Keratinocyte (primary cell): Measurements from ENCODE around the gene PDE4A. TPM values are rescaled to one million over a fixed set of nuclear protein-coding genes. Genes with fewer than 3 reads are reported as not detected.

Experiments
- DNase-seq: peaks from one replicate; pipeline ENCODE4 v3.0.0-alpha.2; 2011; ENCODE audit warnings: low read depth, missing footprints, low spot score
- FAIRE-seq: peaks from 2 replicates; lab custom pipeline; 2011; peaks lifted over from hg19 to GRCh38; lab: Jason Lieb, UNC
- H2AFZ ChIP-seq: 2 replicates; pipeline ENCODE4 v1.6.0; 2012; ENCODE audit warnings: low read length, control low read depth, inconsistent platforms; ENCODE audit not compliant: control insufficient read depth
- H3K27ac ChIP-seq: 2 replicates; pipeline ENCODE4 v1.5.1; 2011; ENCODE audit warnings: low read length; ENCODE audit not compliant: control insufficient read depth, insufficient read depth
- H3K27me3 ChIP-seq: 3 replicates; pipeline ENCODE4 v1.6.0; 2011; ENCODE audit warnings: low read length; ENCODE audit not compliant: control insufficient read depth, insufficient read depth; ENCODE audit errors: extremely low read depth
- H3K36me3 ChIP-seq, 2 experiments: 2 replicates in 1 of 2; 3 replicates in 1 of 2; pipeline ENCODE4 v1.5.1; 2011; ENCODE audit warnings: low read length in 2 of 2, mild to moderate bottlenecking in 1 of 2; ENCODE audit not compliant: control insufficient read depth in 2 of 2, insufficient read depth in 2 of 2; ENCODE audit errors: extremely low read depth in 1 of 2
- H3K4me1 ChIP-seq: 3 replicates; pipeline ENCODE4 v1.5.1; 2011; ENCODE audit warnings: low read length; ENCODE audit not compliant: control insufficient read depth, insufficient read depth; ENCODE audit errors: extremely low read depth
- H3K4me2 ChIP-seq: 3 replicates; pipeline ENCODE4 v1.6.0; 2011; ENCODE audit warnings: low read depth, low read length; ENCODE audit not compliant: control insufficient read depth, insufficient read depth; ENCODE audit errors: extremely low read depth
- H3K4me3 ChIP-seq, 3 experiments: fragments of 200-600 bp in 1 of 3; sonication (generic) in 1 of 3; 2 replicates in 2 of 3; 3 replicates in 1 of 3; pipeline ENCODE4 v1.5.1; 2011 to 2016; ENCODE audit warnings: low read length in 3 of 3, mild to moderate bottlenecking in 3 of 3, control low read depth in 2 of 3, inconsistent platforms in 1 of 3, low read depth in 1 of 3, mixed read lengths in 1 of 3, mixed run types in 1 of 3, moderate library complexity in 1 of 3; ENCODE audit not compliant: control insufficient read depth in 2 of 3, insufficient read depth in 2 of 3; ENCODE audit errors: extremely low read depth in 1 of 3
- H3K79me2 ChIP-seq: 2 replicates; pipeline ENCODE4 v1.6.0; 2012; ENCODE audit warnings: low read length; ENCODE audit not compliant: control insufficient read depth, insufficient read depth
- H3K9ac ChIP-seq: 3 replicates; pipeline ENCODE4 v1.6.0; 2011; ENCODE audit warnings: low read length; ENCODE audit not compliant: control insufficient read depth, insufficient read depth; ENCODE audit errors: extremely low read depth
- H3K9me1 ChIP-seq: 3 replicates; pipeline ENCODE4 v1.6.0; 2011; ENCODE audit warnings: low read length; ENCODE audit not compliant: control insufficient read depth, insufficient read depth; ENCODE audit errors: extremely low read depth
- H3K9me3 ChIP-seq: 2 replicates; pipeline ENCODE4 v1.5.1; 2012; ENCODE audit warnings: low read depth, low read length; ENCODE audit not compliant: control insufficient read depth
- H4K20me1 ChIP-seq: 3 replicates; pipeline ENCODE4 v1.6.0; 2011; ENCODE audit warnings: low read length; ENCODE audit not compliant: control insufficient read depth, insufficient read depth; ENCODE audit errors: extremely low read depth
- CTCF ChIP-seq, 3 experiments: IDR thresholded peaks in 1 of 3; conservative IDR thresholded peaks in 1 of 3; optimal IDR thresholded peaks in 1 of 3; 2 replicates in 2 of 3; 3 replicates in 1 of 3; pipeline versions ENCODE3 to v1.5.1; 2011; ENCODE audit warnings: low read length in 3 of 3, mild to moderate bottlenecking in 3 of 3, moderate library complexity in 2 of 3, control low read depth in 1 of 3, inconsistent platforms in 1 of 3; ENCODE audit not compliant: insufficient read depth in 2 of 3; ENCODE audit errors: extremely low read depth in 1 of 3
- EZH2 ChIP-seq: IDR thresholded peaks from one replicate; pipeline ENCODE4 v1.6.1; 2012; ENCODE audit warnings: inconsistent platforms, mild to moderate bottlenecking, low read length, moderate library complexity
- dilution Hi-C: fragments of 300-500 bp; cut with MboI; formaldehyde crosslinking; loops from one replicate; pipeline ENCODE4 v1.7.0; 2020; ENCODE audit warnings: low sequenced_read_pairs; ENCODE audit not compliant: extremely low pct_ligation_motif_present
- polyA plus RNA-seq, 5 experiments: library from polyadenylated mRNA; depleted of rRNA in 3 of 5; stranded (reverse) in 3 of 5; stranded (forward) in 1 of 5; unstranded in 1 of 5; fragments of >200 nt; gene quantifications; 1 replicate in 1 of 5; 2 replicates in 3 of 5; 3 replicates in 1 of 5; pipeline versions ENCODE4 v1.2.1 to v1.2.3, GENCODE V29; 2011 to 2012; ENCODE audit warnings: missing spikeins in 2 of 5, low read depth in 1 of 5, low replicate concordance in 1 of 5

The PDE4A gene
- polyA plus RNA-seq, 1 donor (not counting 4 experiments of a cell fraction or from before 2014, with no cell fraction given), result 0.09 TPM

GRCh38 chr19:10395436-10395835 is 24.9 kb upstream of the PDE4A start:
- H3K9me3 ChIP-seq, result no peaks in the 10 kb centered on the region
- H2AFZ ChIP-seq, result no peak overlapping the region
- no peak overlapping the region for H3K4me2 ChIP-seq
- no peaks in the 10 kb centered on the region for H3K27me3 ChIP-seq
- FAIRE-seq (no peak), DNase-seq (no peak)
- TF ChIP-seq CTCF (optimal IDR thresholded peaks at IDR 0.05 in 1 of 3, IDR thresholded peaks at IDR 0.05 in 1 of 3, conservative IDR thresholded peaks at IDR 0.05 in 1 of 3; ENCODE audit: extremely low read depth in 1 of 3, insufficient read depth in 2 of 3, low read length in 3 of 3) (no peak), EZH2 (no peak)
- peaks cover 38 to 49% of the 10 kb centered on the region in 2 experiments for H3K36me3 ChIP-seq
- dilution Hi-C loops, result no loop called here
- H3K4me1 ChIP-seq, result no peaks in the 10 kb centered on the region
- H4K20me1 ChIP-seq, result peaks cover 12% of the 10 kb centered on the region
- no peak overlapping the region for H3K27ac ChIP-seq
- no peak overlapping the region for H3K9ac ChIP-seq
- H3K79me2 ChIP-seq, result peaks cover 46% of the 10 kb centered on the region
- no peak overlapping the region for H3K4me3 ChIP-seq
- H3K9me1 ChIP-seq, result no peaks in the 10 kb centered on the region

GRCh38 chr19:10395917-10396316 is 24.4 kb upstream of the PDE4A start:
- no peak overlapping the region for H3K4me2 ChIP-seq
- dilution Hi-C loops, result no loop called here
- peaks cover 16% of the 10 kb centered on the region for H4K20me1 ChIP-seq
- H3K9ac ChIP-seq, result no peak overlapping the region
- H3K27me3 ChIP-seq, result no peaks in the 10 kb centered on the region
- TF ChIP-seq EZH2 (no peak), CTCF (optimal IDR thresholded peaks at IDR 0.05 in 1 of 3, IDR thresholded peaks at IDR 0.05 in 1 of 3, conservative IDR thresholded peaks at IDR 0.05 in 1 of 3; ENCODE audit: extremely low read depth in 1 of 3, insufficient read depth in 2 of 3, low read length in 3 of 3) (no peak)
- peaks cover 37 to 48% of the 10 kb centered on the region in 2 experiments for H3K36me3 ChIP-seq
- peaks cover 3% of the 10 kb centered on the region for H3K4me1 ChIP-seq
- H3K27ac ChIP-seq, result no peak overlapping the region
- peaks cover 51% of the 10 kb centered on the region for H3K79me2 ChIP-seq
- DNase-seq (no peak), FAIRE-seq (no peak)
- H2AFZ ChIP-seq, result no peak overlapping the region
- H3K9me3 ChIP-seq, result no peaks in the 10 kb centered on the region
- no peak overlapping the region for H3K4me3 ChIP-seq
- H3K9me1 ChIP-seq, result no peaks in the 10 kb centered on the region
